IMR-90 (cell line): ENCODE data around the gene SHISAL1. TPM values are rescaled to one million over a fixed set of nuclear protein-coding genes. Genes with fewer than 3 reads are reported as not detected.

ENCODE experiments used
- ATAC-seq: fragments of 200-7000 bp; cut with Tn5 transposase; 2 replicates; pipeline ENCODE4 v1.9.1; 2020; ENCODE audit warnings: low read depth, mild to moderate bottlenecking, moderate library complexity
- BruUV-seq: library from RNA; stranded (reverse); fragments of 400-500 nt; replicated peaks from 2 replicates; lab custom pipeline; 2021; lab: Mats Ljungman, UMichigan
- CTCF ChIA-PET: fragments of 300-600 bp; formaldehyde crosslinking; extraction: SDS; loops from one replicate; lab custom pipeline; 2021; ENCODE audit warnings: antibody characterized with exemption; lab: Yijun Ruan, JAX
- POLR2A ChIA-PET: fragments of 300-600 bp; sonication (Branson Sonifier 250); formaldehyde crosslinking; loops from one replicate; lab custom pipeline; 2022; ENCODE audit warnings: antibody characterized with exemption; ENCODE audit not compliant: unreplicated experiment; lab: Charles Lee
- DNase-seq: peaks from one replicate; pipeline ENCODE4 v3.0.0; 2013
- H2AFZ ChIP-seq: replicated peaks from 2 replicates; pipeline ENCODE3; 2013; ENCODE audit warnings: low read length, mild to moderate bottlenecking; ENCODE audit not compliant: poor library complexity
- H2AK5ac ChIP-seq: 2 replicates; pipeline ENCODE4 v1.6.1; 2013; ENCODE audit warnings: low read depth, low read length, inconsistent platforms
- H2AK9ac ChIP-seq: replicated peaks from 2 replicates; pipeline ENCODE3; 2013; ENCODE audit warnings: mild to moderate bottlenecking, low read depth, low read length, moderate library complexity; ENCODE audit not compliant: poor library complexity
- H2BK120ac ChIP-seq: 2 replicates; pipeline ENCODE4 v1.6.1; 2013; ENCODE audit warnings: low read depth, low read length, inconsistent platforms
- H2BK15ac ChIP-seq: 3 replicates; pipeline ENCODE4 v1.6.1; 2013; ENCODE audit warnings: low read depth, low read length, inconsistent platforms
- H2BK20ac ChIP-seq: 2 replicates; pipeline ENCODE4 v1.6.1; 2013; ENCODE audit warnings: low read depth, mild to moderate bottlenecking, inconsistent platforms, low read length, moderate library complexity
- H2BK5ac ChIP-seq: 2 replicates; pipeline ENCODE4 v1.6.1; 2013; ENCODE audit warnings: mild to moderate bottlenecking, low read depth, low read length, inconsistent platforms; ENCODE audit not compliant: poor library complexity, severe bottlenecking
- H3K14ac ChIP-seq: replicated peaks from 2 replicates; pipeline ENCODE4 v1.6.1; 2013; ENCODE audit warnings: low read depth, low read length, inconsistent platforms
- H3K18ac ChIP-seq: 2 replicates; pipeline ENCODE4 v1.6.1; 2013; ENCODE audit warnings: low read depth, low read length, control low read depth
- H3K23ac ChIP-seq: 2 replicates; pipeline ENCODE4 v1.6.1; 2013; ENCODE audit warnings: low read depth, low read length, inconsistent platforms
- H3K27ac ChIP-seq: 2 replicates; pipeline ENCODE4 v1.5.1; 2013; ENCODE audit warnings: mild to moderate bottlenecking, control low read depth, low read length; ENCODE audit not compliant: insufficient read depth
- H3K27me3 ChIP-seq: 2 replicates; pipeline ENCODE4 v1.6.1; 2013; ENCODE audit warnings: low read length; ENCODE audit not compliant: control insufficient read depth, insufficient read depth
- H3K36me3 ChIP-seq: 2 replicates; pipeline ENCODE4 v1.6.1; 2013; ENCODE audit warnings: low read length, mixed read lengths; ENCODE audit not compliant: control insufficient read depth, insufficient read depth
- H3K4ac ChIP-seq: 2 replicates; pipeline ENCODE4 v1.6.1; 2013; ENCODE audit warnings: low read depth, low read length, inconsistent platforms
- H3K4me1 ChIP-seq: 2 replicates; pipeline ENCODE4 v1.6.1; 2013; ENCODE audit warnings: low read length, mixed read lengths; ENCODE audit not compliant: control insufficient read depth, insufficient read depth
- H3K4me2 ChIP-seq: 2 replicates; pipeline ENCODE4 v1.6.1; 2013; ENCODE audit warnings: low read depth, mild to moderate bottlenecking, control low read depth, low read length, moderate library complexity
- H3K4me3 ChIP-seq: 2 replicates; pipeline ENCODE4 v1.5.1; 2013; ENCODE audit warnings: low read depth, mild to moderate bottlenecking, control low read depth, low read length, moderate library complexity; ENCODE audit not compliant: insufficient read depth
- H3K56ac ChIP-seq: 2 replicates; pipeline ENCODE4 v1.6.1; 2013; ENCODE audit warnings: low read length, inconsistent platforms; ENCODE audit not compliant: insufficient read depth; ENCODE audit errors: extremely low read depth
- H3K79me1 ChIP-seq, 2 experiments: 2 replicates each; pipeline ENCODE4 v1.6.1; 2013; ENCODE audit warnings: low read length in 2 of 2, inconsistent platforms in 1 of 2, low read depth in 1 of 2
- H3K9ac ChIP-seq: 2 replicates; pipeline ENCODE4 v1.6.1; 2013; ENCODE audit warnings: low read depth, low read length, control low read depth
- H3K9me1 ChIP-seq: 2 replicates; pipeline ENCODE4 v1.6.1; 2013; ENCODE audit warnings: low read length, inconsistent platforms; ENCODE audit not compliant: insufficient read depth
- H3K9me3 ChIP-seq: 2 replicates; pipeline ENCODE4 v1.6.1; 2013; ENCODE audit warnings: low read length; ENCODE audit not compliant: control insufficient read depth, insufficient read depth
- H4K20me1 ChIP-seq: 2 replicates; pipeline ENCODE4 v1.6.1; 2013; ENCODE audit warnings: low read length, inconsistent platforms; ENCODE audit not compliant: insufficient read depth
- H4K5ac ChIP-seq: 2 replicates; pipeline ENCODE4 v1.6.1; 2013; ENCODE audit warnings: mild to moderate bottlenecking, low read depth, low read length, control low read depth
- H4K8ac ChIP-seq, 2 experiments: 2 replicates each; pipeline ENCODE4 v1.6.1; 2013; ENCODE audit warnings: low read depth in 2 of 2, low read length in 2 of 2, control low read depth in 1 of 2, inconsistent platforms in 1 of 2
- H4K91ac ChIP-seq: 2 replicates; pipeline ENCODE4 v1.6.1; 2013; ENCODE audit warnings: low read depth, low read length, inconsistent platforms; ENCODE audit not compliant: insufficient read depth
- BHLHE40 ChIP-seq: fragments of 150-350 bp; IDR thresholded peaks from 2 replicates; pipeline ENCODE4 v1.6.1; 2016; ENCODE audit warnings: mild to moderate bottlenecking, low read depth, low read length
- CEBPB ChIP-seq: IDR thresholded peaks from 2 replicates; pipeline ENCODE4 v1.6.1; 2012; ENCODE audit warnings: low read depth, low read length, improper control_type of control experiment
- MAFK ChIP-seq: IDR thresholded peaks from 2 replicates; pipeline ENCODE4 v1.6.1; 2012; ENCODE audit warnings: low read depth, low read length, improper control_type of control experiment
- MAZ ChIP-seq: IDR thresholded peaks from 2 replicates; pipeline ENCODE4 v1.6.1; 2012; ENCODE audit warnings: low read depth, mild to moderate bottlenecking, low read length, improper control_type of control experiment, moderate library complexity, borderline replicate concordance
- NFE2L2 ChIP-seq: fragments of 150-350 bp; IDR thresholded peaks from 2 replicates; pipeline ENCODE4 v1.6.1; 2016; ENCODE audit warnings: low read depth, mild to moderate bottlenecking, low read length
- POLR2A ChIP-seq: IDR thresholded peaks from 2 replicates; pipeline ENCODE4 v1.6.1; 2012; ENCODE audit warnings: mild to moderate bottlenecking, low read depth, low read length
- RAD21 ChIP-seq: IDR thresholded peaks from 2 replicates; pipeline ENCODE4 v1.6.1; 2012; ENCODE audit warnings: low read length, improper control_type of control experiment
- RCOR1 ChIP-seq: IDR thresholded peaks from 2 replicates; pipeline ENCODE4 v1.6.1; 2012; ENCODE audit warnings: mild to moderate bottlenecking, low read length, improper control_type of control experiment; ENCODE audit not compliant: insufficient replicate concordance
- RFX5 ChIP-seq: IDR thresholded peaks from 2 replicates; pipeline ENCODE4 v1.8.0; 2012; ENCODE audit warnings: low read depth, mild to moderate bottlenecking, low read length, moderate library complexity
- WGBS, 2 experiments: methylation state at CpG; one replicate each; pipeline versions ENCODE4 v1.1.5 to v1.1.7; 2013; ENCODE audit warnings: missing lambda C conversion rate in 2 of 2; ENCODE audit not compliant: insufficient read length in 1 of 2; ENCODE audit errors: extremely low coverage in 2 of 2; 5-methylcytosine and 5-hydroxymethylcytosine counted together
- dilution Hi-C: fragments of 300-500 bp; cut with HindIII; formaldehyde crosslinking; loops from one replicate; pipeline ENCODE4 v1.14.3; 2018; ENCODE audit warnings: low sequenced_read_pairs; ENCODE audit not compliant: unreplicated experiment
- in situ Hi-C: fragments of 300-500 bp; cut with MboI; formaldehyde crosslinking; loops from 3 replicates; pipeline ENCODE4 v1.14.3; 2019; ENCODE audit warnings: low sequenced_read_pairs, inconsistent platforms, mixed read lengths
- intact Hi-C: fragments of 100-400 bp; cut with micrococcal nuclease; formaldehyde crosslinking; loops from 2 replicates; pipeline ENCODE4 v1.10.0; 2022
- polyA plus RNA-seq, 3 experiments: library from polyadenylated mRNA; depleted of rRNA; stranded (reverse); fragments of >200 nt; gene quantifications; 2 replicates each; pipeline ENCODE4 v1.2.3, GENCODE V29; 2012; ENCODE audit warnings: low replicate concordance in 1 of 3
- total RNA-seq: library from RNA; depleted of rRNA; stranded (reverse); fragments of >200 nt; gene quantifications from 2 replicates; pipeline ENCODE4 v1.2.3, GENCODE V29; 2012
- TF ChIP-seq, protein P1 (sequence below): fragments of 150-350 bp; IDR thresholded peaks from 2 replicates; pipeline ENCODE4 v1.6.1; 2016; ENCODE audit warnings: low read depth, mild to moderate bottlenecking, low read length, moderate library complexity, borderline replicate concordance
- TF ChIP-seq, protein P2 (sequence below): conservative IDR thresholded peaks from 2 replicates; pipeline ENCODE4 v1.5.1; 2012; ENCODE audit warnings: mild to moderate bottlenecking, low read depth, low read length, improper control_type of control experiment
- TF ChIP-seq, protein P3 (sequence below): fragments of 150-350 bp; IDR thresholded peaks from 2 replicates; pipeline ENCODE4 v1.6.1; 2017; ENCODE audit warnings: mild to moderate bottlenecking, antibody characterized with exemption, low read length, low read depth

The SHISAL1 gene
- total and polyA plus RNA-seq, 2 of the 4 experiments (the other 2 are of a cell fraction) = 1.0 to 1.4 TPM

DNA sequence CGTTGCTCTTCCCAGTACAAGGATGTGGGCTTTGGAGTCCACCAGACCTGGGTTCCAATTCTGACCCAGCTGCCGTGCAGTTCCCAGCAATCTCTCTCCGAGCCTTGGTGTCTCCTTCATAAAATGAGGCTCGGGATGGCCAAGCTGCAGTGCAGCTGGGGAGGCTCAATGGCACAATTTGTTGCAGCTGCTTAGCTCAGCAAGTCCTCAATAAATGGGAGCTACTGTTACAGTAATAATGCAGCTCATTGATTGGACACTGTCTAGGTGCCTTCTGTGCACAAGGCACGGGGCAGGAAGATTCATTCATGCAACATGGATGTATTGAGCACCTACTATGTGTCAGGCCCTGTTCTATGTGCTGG, 37.1 kb downstream of the SHISAL1 start:
- Histone ChIP-seq H3K9me3 (no peaks in the 10 kb centered on the region), H3K79me1 (no peaks in the 10 kb centered on the region), H4K20me1 (no peaks in the 10 kb centered on the region), H3K9me1 (peaks cover 2% of the 10 kb centered on the region; the same call in 1 of the 2 replicates), H4K91ac (no peak overlapping the region), H3K27ac (no peak overlapping the region), H3K14ac (no peak overlapping the region), H2AK9ac (no peak overlapping the region), H3K4ac (no peak overlapping the region), H4K5ac (no peak overlapping the region), H3K27me3 (peaks cover 6% of the 10 kb centered on the region; the same call in 1 of the 2 replicates), H3K18ac (no peak overlapping the region), H2BK5ac (no peak overlapping the region), H2BK20ac (no peak overlapping the region), H3K9ac (no peak overlapping the region), H2BK120ac (no peak overlapping the region), H2BK15ac (no peak overlapping the region), H3K56ac (no peak overlapping the region), H2AK5ac (no peak overlapping the region), H2AFZ (no peak overlapping the region), H3K4me1 (peaks cover 3% of the 10 kb centered on the region; the same call in 1 of the 2 replicates), H3K4me2 (no peak overlapping the region), H3K23ac (no peak overlapping the region), H3K36me3 (0 out of 2 replicates have a peak, but pooled peaks cover 2% of the 10 kb centered on the region), H3K4me3 (no peak overlapping the region), H4K8ac (no peak overlapping the region)
- in situ Hi-C loops (no loop called here), intact Hi-C loops (no loop called here), dilution Hi-C loops (no loop called here)
- 38% methylated on average over 5 of the region's 5 CpGs; no CpG with 5 or more reads in 1 of the 2 experiments for WGBS, 2 experiments
- ATAC-seq (no peak), DNase-seq (no peak)
- TF ChIP-seq NFE2L2 = no peak
- no peak for TF ChIP-seq RAD21
- TF ChIP-seq POLR2A = no peak
- TF ChIP-seq, protein P1, sequence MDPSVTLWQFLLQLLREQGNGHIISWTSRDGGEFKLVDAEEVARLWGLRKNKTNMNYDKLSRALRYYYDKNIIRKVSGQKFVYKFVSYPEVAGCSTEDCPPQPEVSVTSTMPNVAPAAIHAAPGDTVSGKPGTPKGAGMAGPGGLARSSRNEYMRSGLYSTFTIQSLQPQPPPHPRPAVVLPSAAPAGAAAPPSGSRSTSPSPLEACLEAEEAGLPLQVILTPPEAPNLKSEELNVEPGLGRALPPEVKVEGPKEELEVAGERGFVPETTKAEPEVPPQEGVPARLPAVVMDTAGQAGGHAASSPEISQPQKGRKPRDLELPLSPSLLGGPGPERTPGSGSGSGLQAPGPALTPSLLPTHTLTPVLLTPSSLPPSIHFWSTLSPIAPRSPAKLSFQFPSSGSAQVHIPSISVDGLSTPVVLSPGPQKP = no peak
- no peak for TF ChIP-seq RCOR1
- TF ChIP-seq RFX5 = no peak
- no peak for TF ChIP-seq MAFK
- TF ChIP-seq, protein P2, sequence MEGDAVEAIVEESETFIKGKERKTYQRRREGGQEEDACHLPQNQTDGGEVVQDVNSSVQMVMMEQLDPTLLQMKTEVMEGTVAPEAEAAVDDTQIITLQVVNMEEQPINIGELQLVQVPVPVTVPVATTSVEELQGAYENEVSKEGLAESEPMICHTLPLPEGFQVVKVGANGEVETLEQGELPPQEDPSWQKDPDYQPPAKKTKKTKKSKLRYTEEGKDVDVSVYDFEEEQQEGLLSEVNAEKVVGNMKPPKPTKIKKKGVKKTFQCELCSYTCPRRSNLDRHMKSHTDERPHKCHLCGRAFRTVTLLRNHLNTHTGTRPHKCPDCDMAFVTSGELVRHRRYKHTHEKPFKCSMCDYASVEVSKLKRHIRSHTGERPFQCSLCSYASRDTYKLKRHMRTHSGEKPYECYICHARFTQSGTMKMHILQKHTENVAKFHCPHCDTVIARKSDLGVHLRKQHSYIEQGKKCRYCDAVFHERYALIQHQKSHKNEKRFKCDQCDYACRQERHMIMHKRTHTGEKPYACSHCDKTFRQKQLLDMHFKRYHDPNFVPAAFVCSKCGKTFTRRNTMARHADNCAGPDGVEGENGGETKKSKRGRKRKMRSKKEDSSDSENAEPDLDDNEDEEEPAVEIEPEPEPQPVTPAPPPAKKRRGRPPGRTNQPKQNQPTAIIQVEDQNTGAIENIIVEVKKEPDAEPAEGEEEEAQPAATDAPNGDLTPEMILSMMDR = no peak
- no peak for TF ChIP-seq CEBPB
- no peak for TF ChIP-seq BHLHE40
- TF ChIP-seq, protein P3, sequence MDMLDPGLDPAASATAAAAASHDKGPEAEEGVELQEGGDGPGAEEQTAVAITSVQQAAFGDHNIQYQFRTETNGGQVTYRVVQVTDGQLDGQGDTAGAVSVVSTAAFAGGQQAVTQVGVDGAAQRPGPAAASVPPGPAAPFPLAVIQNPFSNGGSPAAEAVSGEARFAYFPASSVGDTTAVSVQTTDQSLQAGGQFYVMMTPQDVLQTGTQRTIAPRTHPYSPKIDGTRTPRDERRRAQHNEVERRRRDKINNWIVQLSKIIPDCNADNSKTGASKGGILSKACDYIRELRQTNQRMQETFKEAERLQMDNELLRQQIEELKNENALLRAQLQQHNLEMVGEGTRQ = no peak
- TF ChIP-seq MAZ = no peak
- POLR2A ChIA-PET = no interaction called here
- BruUV-seq = no TSS peak
- CTCF ChIA-PET = no interaction called here
